Measurements from ENCODE around the gene ALDH1L1. TPM values are rescaled to one million over a fixed set of nuclear protein-coding genes. Genes with fewer than 3 reads are reported as not detected.

ALDH1L1 gene
- total RNA-seq, 1 donor from 2014 or later: 11.1 TPM

DNA sequence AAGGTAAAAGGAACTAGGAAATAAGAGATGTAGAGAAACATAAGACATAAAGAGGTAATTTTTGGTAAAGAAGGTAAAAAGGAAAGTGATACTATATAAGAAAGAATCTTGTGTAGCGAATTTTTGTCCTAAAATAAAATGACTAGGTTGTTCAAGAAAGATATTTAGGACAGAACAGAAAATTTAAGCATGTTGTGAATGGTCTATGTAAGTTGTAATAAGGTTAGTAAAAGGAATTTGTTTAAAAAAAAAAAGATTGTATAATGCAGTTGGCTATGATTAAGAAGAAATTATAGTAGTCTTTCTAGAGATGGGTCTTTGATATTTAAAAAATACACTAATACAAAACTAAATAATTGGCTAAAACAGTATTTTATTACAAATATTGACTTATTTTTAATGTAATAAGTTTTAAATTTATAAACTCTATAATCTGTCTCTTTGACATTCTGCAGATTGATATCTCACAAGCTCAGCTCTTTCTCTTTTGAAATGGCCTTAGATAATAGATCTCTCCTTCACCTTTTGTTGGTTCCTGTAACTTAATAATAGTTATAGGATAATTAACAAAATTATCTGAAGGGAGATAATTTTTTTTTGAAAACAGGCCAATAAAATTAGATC, 92.7 kb downstream of the ALDH1L1 start:
- Histone ChIP-seq H3K36me3 (ENCODE audit: control insufficient read depth, insufficient read depth, low read length) (no peaks in the 10 kb centered on the region), H3K4me3 (ENCODE audit: low read depth, low read length) (no peak overlapping the region), H3K27me3 (ENCODE audit: control insufficient read depth, insufficient read depth, low read length) (no peaks in the 10 kb centered on the region)
- DNase-seq (ENCODE audit: low read depth): no peak
- FAIRE-seq: no peak
- TF ChIP-seq, protein P1, sequence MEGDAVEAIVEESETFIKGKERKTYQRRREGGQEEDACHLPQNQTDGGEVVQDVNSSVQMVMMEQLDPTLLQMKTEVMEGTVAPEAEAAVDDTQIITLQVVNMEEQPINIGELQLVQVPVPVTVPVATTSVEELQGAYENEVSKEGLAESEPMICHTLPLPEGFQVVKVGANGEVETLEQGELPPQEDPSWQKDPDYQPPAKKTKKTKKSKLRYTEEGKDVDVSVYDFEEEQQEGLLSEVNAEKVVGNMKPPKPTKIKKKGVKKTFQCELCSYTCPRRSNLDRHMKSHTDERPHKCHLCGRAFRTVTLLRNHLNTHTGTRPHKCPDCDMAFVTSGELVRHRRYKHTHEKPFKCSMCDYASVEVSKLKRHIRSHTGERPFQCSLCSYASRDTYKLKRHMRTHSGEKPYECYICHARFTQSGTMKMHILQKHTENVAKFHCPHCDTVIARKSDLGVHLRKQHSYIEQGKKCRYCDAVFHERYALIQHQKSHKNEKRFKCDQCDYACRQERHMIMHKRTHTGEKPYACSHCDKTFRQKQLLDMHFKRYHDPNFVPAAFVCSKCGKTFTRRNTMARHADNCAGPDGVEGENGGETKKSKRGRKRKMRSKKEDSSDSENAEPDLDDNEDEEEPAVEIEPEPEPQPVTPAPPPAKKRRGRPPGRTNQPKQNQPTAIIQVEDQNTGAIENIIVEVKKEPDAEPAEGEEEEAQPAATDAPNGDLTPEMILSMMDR (IDR thresholded peaks at IDR 0.05; ENCODE audit: insufficient read depth, low read length, severe bottlenecking): no peak

DNA sequence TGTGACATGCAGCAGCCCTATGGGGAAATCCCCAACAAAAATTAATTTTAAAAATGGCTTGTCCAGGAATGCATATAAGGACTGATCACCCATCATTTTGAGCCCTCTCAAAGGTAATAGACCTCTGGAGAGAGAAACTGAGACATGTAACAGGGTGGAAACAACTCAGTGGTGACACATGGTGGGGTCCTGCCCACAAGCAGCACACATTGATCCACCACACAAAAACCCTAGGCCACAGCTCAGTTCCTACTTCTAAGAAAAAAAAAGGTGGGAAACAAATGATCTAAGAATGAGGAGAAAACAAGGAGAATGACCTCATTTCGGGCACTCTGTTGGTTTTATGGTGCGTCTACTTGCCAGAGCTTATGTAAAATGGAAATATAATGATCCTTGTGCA, 94.5 kb downstream of the ALDH1L1 start:
- DNase-seq (ENCODE audit: low read depth) (no peak), FAIRE-seq (no peak)
- no peak overlapping the region for H3K4me3 ChIP-seq (ENCODE audit: low read depth, low read length)
- TF ChIP-seq, protein P1 (IDR thresholded peaks at IDR 0.05; ENCODE audit: insufficient read depth, low read length, severe bottlenecking): no peak
- no peaks in the 10 kb centered on the region for H3K36me3 ChIP-seq (ENCODE audit: control insufficient read depth, insufficient read depth, low read length)
- no peaks in the 10 kb centered on the region for H3K27me3 ChIP-seq (ENCODE audit: control insufficient read depth, insufficient read depth, low read length)

DNA sequence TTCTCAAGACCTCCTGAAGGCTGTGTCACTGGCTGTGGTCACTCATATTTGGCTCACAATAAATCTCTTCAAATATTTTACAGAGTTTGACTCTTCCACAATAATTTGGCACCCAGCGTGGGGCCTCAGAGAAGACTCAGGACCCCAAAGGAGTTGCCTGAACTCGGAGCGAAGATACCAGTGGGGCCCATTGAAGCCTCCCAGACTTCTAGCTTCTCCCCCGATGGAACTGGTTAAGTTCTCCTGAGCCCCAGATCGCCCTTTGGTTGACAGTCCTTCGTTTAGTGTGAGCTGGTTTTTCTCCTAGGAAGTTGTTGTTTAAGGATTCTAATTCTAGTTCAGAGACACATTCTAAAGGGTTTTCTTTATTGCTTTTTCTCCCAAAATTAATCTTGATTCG, 95.1 kb downstream of the ALDH1L1 start:
- TF ChIP-seq, protein P1 (IDR thresholded peaks at IDR 0.05; ENCODE audit: insufficient read depth, low read length, severe bottlenecking): no peak
- Histone ChIP-seq H3K4me3 (ENCODE audit: low read depth, low read length) (no peak overlapping the region), H3K27me3 (ENCODE audit: control insufficient read depth, insufficient read depth, low read length) (no peaks in the 10 kb centered on the region), H3K36me3 (ENCODE audit: control insufficient read depth, insufficient read depth, low read length) (no peaks in the 10 kb centered on the region)
- FAIRE-seq (no peak), DNase-seq (ENCODE audit: low read depth) (no peak)

DNA sequence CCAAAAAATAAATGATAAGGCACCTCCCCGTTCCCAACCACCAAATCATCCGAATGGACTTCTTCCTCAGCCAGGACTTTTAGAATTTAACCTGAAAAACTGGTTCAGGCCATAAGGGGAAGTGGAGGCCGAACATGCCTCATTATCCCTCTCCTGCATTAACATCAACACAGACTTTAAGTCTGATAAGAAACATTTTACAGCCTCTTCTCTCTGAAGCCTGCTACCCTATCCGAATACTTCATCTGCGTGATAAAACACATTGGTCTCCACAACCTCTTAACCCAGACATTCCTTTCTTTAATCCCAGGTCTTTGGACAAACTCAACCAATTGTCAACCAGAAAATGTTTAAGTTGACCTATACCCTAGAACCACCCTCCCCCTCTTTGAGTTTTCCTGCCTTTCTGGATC, 95.6 kb downstream of the ALDH1L1 start:
- no peak for FAIRE-seq
- peak; percentile 18 for DNase-seq (ENCODE audit: low read depth)
- Histone ChIP-seq H3K36me3 (ENCODE audit: control insufficient read depth, insufficient read depth, low read length) (no peaks in the 10 kb centered on the region), H3K27me3 (ENCODE audit: control insufficient read depth, insufficient read depth, low read length) (no peaks in the 10 kb centered on the region), H3K4me3 (ENCODE audit: low read depth, low read length) (no peak overlapping the region)
- TF ChIP-seq, protein P1 (IDR thresholded peaks at IDR 0.05; ENCODE audit: insufficient read depth, low read length, severe bottlenecking): no peak

DNA sequence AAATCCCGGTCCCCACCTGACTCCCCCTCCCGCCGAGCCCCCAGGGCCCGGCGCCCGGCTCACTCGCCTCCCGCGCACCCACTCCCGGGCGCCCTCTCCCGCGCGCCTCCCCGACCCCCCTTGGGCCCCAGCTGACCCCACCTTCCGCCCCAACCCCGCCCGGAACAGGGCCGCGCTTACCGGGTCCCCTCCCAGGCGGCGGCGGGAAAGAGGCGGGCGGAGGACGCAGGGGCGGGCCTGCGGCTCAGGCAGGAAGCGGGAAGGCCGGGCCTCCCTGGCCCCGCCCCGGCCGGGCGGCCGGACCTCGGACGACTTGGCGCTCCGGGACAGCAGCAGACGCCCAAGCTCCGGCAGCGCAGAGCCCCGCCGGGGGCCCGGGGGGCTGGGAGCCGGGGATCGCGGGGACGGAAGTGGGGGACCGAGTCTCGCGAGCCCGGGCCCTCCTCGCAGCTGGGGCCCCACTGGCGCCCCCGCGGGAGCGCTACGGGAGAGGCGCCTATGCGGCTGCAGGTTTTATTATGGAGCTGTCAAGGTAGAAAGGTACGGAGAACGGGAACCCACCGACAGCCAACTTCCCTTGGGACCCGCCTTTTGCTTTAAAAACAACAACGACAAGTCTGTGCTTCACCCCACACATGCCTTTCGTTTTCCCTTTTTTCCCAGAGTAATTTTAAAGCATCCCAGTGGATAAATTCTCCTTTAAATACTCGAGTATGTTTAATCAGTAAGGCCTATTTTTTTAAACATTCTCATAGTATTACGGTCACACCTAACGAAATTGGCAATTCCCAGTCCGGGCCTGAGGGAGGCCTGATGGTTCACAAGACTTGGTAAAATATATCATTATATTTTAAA, 96.2 kb downstream of the ALDH1L1 start, which contains the start of gene SLC41A3:
SLC41A3 (minus strand) TSS at position 212 of the 855 bp plus-strand sequence. CDS start 15,905 bp downstream, outside the sequence.
- Histone ChIP-seq H3K4me3 (ENCODE audit: low read depth, low read length) (peak within 1 kb of the TSS; percentile 62), H3K36me3 (ENCODE audit: control insufficient read depth, insufficient read depth, low read length) (no peaks in the 10 kb centered on the region), H3K27me3 (ENCODE audit: control insufficient read depth, insufficient read depth, low read length) (no peaks in the 10 kb centered on the region)
- TF ChIP-seq, protein P1 (IDR thresholded peaks at IDR 0.05; ENCODE audit: insufficient read depth, low read length, severe bottlenecking): peak; percentile 67
- FAIRE-seq (no peak), DNase-seq (ENCODE audit: low read depth) (peak; percentile 70)
